WTC11 (cell line): ENCODE measurements around the gene BDKRB2.

ENCODE experiments used
- CREM ChIP-seq: sonication (generic); formaldehyde crosslinking; IDR thresholded peaks from 2 replicates; pipeline ENCODE4 v1.8.1; 2022; ENCODE audit warnings: mild to moderate bottlenecking, missing genetic modification reagents, moderate library complexity
- FOXJ3 ChIP-seq: sonication (generic); formaldehyde crosslinking; IDR thresholded peaks from 2 replicates; pipeline ENCODE4 v1.9.0; 2021; ENCODE audit warnings: missing genetic modification reagents, mild to moderate bottlenecking, borderline replicate concordance
- JAZF1 ChIP-seq: fragments of 250-450 bp; sonication (Bioruptor Pico); IDR thresholded peaks from 2 replicates; pipeline ENCODE4 v1.9.0; 2021; ENCODE audit warnings: moderate library complexity, mild to moderate bottlenecking, inconsistent platforms
- NR2C2 ChIP-seq: sonication (generic); formaldehyde crosslinking; IDR thresholded peaks from 2 replicates; pipeline ENCODE4 v1.8.0; 2022; ENCODE audit warnings: mild to moderate bottlenecking, missing genetic modification reagents
- ZNF121 ChIP-seq: sonication (generic); formaldehyde crosslinking; IDR thresholded peaks from 2 replicates; pipeline ENCODE4 v1.8.0; 2023; ENCODE audit warnings: missing genetic modification reagents
- TF ChIP-seq, protein P1 (sequence below): sonication (generic); formaldehyde crosslinking; conservative IDR thresholded peaks from 2 replicates; pipeline ENCODE4 v1.8.1; 2022; ENCODE audit warnings: mild to moderate bottlenecking, missing genetic modification reagents
- TF ChIP-seq, protein P2 (sequence below): fragments of 200-600 bp; IDR thresholded peaks from 2 replicates; pipeline ENCODE4 v1.8.0; 2022; ENCODE audit warnings: antibody characterized with exemption
- TF ChIP-seq, protein P3 (sequence below): sonication (generic); formaldehyde crosslinking; IDR thresholded peaks from 2 replicates; pipeline ENCODE4 v1.8.0; 2022; ENCODE audit warnings: mild to moderate bottlenecking, missing genetic modification reagents
- TF ChIP-seq, protein P4 (sequence below): sonication (generic); formaldehyde crosslinking; IDR thresholded peaks from 2 replicates; pipeline ENCODE4 v1.8.1; 2023; ENCODE audit warnings: mild to moderate bottlenecking, missing genetic modification reagents, moderate library complexity
- TF ChIP-seq, protein P5 (sequence below): sonication (generic); formaldehyde crosslinking; IDR thresholded peaks from 2 replicates; pipeline ENCODE4 v1.8.1; 2023; ENCODE audit warnings: mild to moderate bottlenecking, missing genetic modification reagents

DNA sequence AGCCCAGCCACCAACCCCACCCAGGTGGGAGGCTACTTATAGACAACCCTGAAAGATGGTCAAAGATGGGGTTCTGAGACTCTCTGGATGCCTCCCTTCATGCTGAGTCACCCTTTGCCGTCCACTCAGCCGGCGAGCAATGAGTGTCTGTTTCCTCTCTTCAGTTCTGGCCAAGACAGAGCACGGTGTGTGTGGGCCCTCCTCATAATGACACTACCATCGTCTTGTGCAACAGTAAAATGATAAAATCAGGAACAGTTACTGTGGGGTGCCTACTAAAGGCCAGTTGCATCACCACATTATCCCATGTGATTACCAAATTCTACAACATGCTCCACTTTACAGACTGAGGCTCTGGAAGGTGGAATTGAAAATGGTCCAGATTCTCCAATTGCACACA is 44.4 kb downstream of the BDKRB2 start:
- TF ChIP-seq, protein P1, sequence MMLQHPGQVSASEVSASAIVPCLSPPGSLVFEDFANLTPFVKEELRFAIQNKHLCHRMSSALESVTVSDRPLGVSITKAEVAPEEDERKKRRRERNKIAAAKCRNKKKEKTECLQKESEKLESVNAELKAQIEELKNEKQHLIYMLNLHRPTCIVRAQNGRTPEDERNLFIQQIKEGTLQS, result no peak
- TF ChIP-seq, protein P2, sequence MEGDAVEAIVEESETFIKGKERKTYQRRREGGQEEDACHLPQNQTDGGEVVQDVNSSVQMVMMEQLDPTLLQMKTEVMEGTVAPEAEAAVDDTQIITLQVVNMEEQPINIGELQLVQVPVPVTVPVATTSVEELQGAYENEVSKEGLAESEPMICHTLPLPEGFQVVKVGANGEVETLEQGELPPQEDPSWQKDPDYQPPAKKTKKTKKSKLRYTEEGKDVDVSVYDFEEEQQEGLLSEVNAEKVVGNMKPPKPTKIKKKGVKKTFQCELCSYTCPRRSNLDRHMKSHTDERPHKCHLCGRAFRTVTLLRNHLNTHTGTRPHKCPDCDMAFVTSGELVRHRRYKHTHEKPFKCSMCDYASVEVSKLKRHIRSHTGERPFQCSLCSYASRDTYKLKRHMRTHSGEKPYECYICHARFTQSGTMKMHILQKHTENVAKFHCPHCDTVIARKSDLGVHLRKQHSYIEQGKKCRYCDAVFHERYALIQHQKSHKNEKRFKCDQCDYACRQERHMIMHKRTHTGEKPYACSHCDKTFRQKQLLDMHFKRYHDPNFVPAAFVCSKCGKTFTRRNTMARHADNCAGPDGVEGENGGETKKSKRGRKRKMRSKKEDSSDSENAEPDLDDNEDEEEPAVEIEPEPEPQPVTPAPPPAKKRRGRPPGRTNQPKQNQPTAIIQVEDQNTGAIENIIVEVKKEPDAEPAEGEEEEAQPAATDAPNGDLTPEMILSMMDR, result no peak
- TF ChIP-seq ZNF121 (CRISPR knock-in tag) (no peak), NR2C2 (no peak), FOXJ3 (CRISPR knock-in tag) (no peak), CREM (no peak), JAZF1 (CRISPR knock-in tag) (no peak)
- TF ChIP-seq, protein P3, sequence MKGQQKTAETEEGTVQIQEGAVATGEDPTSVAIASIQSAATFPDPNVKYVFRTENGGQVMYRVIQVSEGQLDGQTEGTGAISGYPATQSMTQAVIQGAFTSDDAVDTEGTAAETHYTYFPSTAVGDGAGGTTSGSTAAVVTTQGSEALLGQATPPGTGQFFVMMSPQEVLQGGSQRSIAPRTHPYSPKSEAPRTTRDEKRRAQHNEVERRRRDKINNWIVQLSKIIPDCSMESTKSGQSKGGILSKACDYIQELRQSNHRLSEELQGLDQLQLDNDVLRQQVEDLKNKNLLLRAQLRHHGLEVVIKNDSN (CRISPR knock-in tag), result no peak
- TF ChIP-seq, protein P4, sequence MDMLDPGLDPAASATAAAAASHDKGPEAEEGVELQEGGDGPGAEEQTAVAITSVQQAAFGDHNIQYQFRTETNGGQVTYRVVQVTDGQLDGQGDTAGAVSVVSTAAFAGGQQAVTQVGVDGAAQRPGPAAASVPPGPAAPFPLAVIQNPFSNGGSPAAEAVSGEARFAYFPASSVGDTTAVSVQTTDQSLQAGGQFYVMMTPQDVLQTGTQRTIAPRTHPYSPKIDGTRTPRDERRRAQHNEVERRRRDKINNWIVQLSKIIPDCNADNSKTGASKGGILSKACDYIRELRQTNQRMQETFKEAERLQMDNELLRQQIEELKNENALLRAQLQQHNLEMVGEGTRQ (CRISPR knock-in tag), result no peak
- TF ChIP-seq, protein P5, sequence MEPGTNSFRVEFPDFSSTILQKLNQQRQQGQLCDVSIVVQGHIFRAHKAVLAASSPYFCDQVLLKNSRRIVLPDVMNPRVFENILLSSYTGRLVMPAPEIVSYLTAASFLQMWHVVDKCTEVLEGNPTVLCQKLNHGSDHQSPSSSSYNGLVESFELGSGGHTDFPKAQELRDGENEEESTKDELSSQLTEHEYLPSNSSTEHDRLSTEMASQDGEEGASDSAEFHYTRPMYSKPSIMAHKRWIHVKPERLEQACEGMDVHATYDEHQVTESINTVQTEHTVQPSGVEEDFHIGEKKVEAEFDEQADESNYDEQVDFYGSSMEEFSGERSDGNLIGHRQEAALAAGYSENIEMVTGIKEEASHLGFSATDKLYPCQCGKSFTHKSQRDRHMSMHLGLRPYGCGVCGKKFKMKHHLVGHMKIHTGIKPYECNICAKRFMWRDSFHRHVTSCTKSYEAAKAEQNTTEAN, result no peak
